Natural killer cell (primary cell): ENCODE results near the gene PLVAP. TPM values are rescaled to one million over a fixed set of nuclear protein-coding genes. Genes with fewer than 3 reads are reported as not detected.

ENCODE experiments used
- ATAC-seq, 3 donors: fragments of 150-1000 bp in 2 of 3; fragments of 200-7000 bp in 1 of 3; cut with Tn5 transposase; 1 replicate in 1 of 3; 2 replicates in 2 of 3; pipeline ENCODE4 v1.10.0; 2021; ENCODE audit warnings: mild to moderate bottlenecking in 2 of 3, moderate library complexity in 2 of 3
- DNase-seq, 2 donors: peaks; one replicate each; pipeline versions ENCODE4 v3.0.0 to v3.0.0-alpha.2; 2013 to 2021; ENCODE audit warnings: mixed read lengths in 1 of 2
- H3K27ac ChIP-seq: one replicate; pipeline ENCODE4 v1.5.1; 2013; ENCODE audit warnings: mild to moderate bottlenecking, low read length
- H3K27me3 ChIP-seq: one replicate; pipeline ENCODE4 v1.6.1; 2013; ENCODE audit warnings: low read length; ENCODE audit not compliant: control insufficient read depth, insufficient read depth
- H3K36me3 ChIP-seq: one replicate; pipeline ENCODE4 v1.6.1; 2013; ENCODE audit warnings: low read length; ENCODE audit not compliant: control insufficient read depth, insufficient read depth
- H3K4me1 ChIP-seq: one replicate; pipeline ENCODE4 v1.6.1; 2013; ENCODE audit warnings: low read length; ENCODE audit not compliant: control insufficient read depth, insufficient read depth
- H3K4me3 ChIP-seq: one replicate; pipeline ENCODE4 v1.5.1; 2013; ENCODE audit warnings: low read length
- H3K9me3 ChIP-seq: one replicate; pipeline ENCODE4 v1.6.1; 2013; ENCODE audit warnings: low read length; ENCODE audit not compliant: control insufficient read depth, insufficient read depth
- H3K27ac Mint-ChIP-seq, 2 donors: one replicate each; pipeline ENCODE4 v1.8.0; 2022; ENCODE audit warnings: mild to moderate bottlenecking in 2 of 2, mixed read lengths in 2 of 2, moderate library complexity in 1 of 2
- H3K27me3 Mint-ChIP-seq, 2 donors: one replicate each; pipeline ENCODE4 v1.8.0; 2022; ENCODE audit warnings: low read depth in 2 of 2, mixed read lengths in 2 of 2
- H3K36me3 Mint-ChIP-seq: one replicate; pipeline ENCODE4 v1.8.0; 2022; ENCODE audit warnings: mixed read lengths
- H3K4me1 Mint-ChIP-seq, 2 donors: one replicate each; pipeline ENCODE4 v1.8.0; 2022; ENCODE audit warnings: mixed read lengths in 2 of 2
- H3K4me3 Mint-ChIP-seq: one replicate; pipeline ENCODE4 v1.8.0; 2022; ENCODE audit warnings: mild to moderate bottlenecking, moderate library complexity, mixed read lengths
- H3K9me3 Mint-ChIP-seq, 2 donors: one replicate each; pipeline ENCODE4 v1.8.0; 2022; ENCODE audit warnings: mixed read lengths in 2 of 2
- WGBS: methylation state at CpG from one replicate; pipeline ENCODE4 v1.1.7; 2013; ENCODE audit warnings: missing lambda C conversion rate; ENCODE audit not compliant: insufficient coverage; 5-methylcytosine and 5-hydroxymethylcytosine counted together
- intact Hi-C: fragments of 100-400 bp; cut with micrococcal nuclease; formaldehyde crosslinking; loops from one replicate; pipeline ENCODE4 v1.14.2; 2022
- total RNA-seq, 4 donors: library from RNA; stranded (reverse); fragments of 120-200 nt in 1 of 4; gene quantifications; one replicate each; pipeline versions ENCODE4 v1.2.3 to v1.2.4, GENCODE V29; 2013 to 2022
- TF ChIP-seq, protein P1 (sequence below): fragments of 200-600 bp; IDR thresholded peaks from one replicate; pipeline ENCODE4 v1.8.0; 2022; ENCODE audit warnings: antibody characterized with exemption

PLVAP gene
- total RNA-seq, 3 donors from 2014 or later (not counting 1 experiment from before 2014, with no cell fraction given): 0.33 to 0.53 TPM; not detected in 1

GRCh38 chr19:17339088-17339741, 37.9 kb downstream of the PLVAP start:
- H3K9me3 ChIP-seq: no peaks in the 10 kb centered on the region
- no peaks in the 10 kb centered on the region for H3K27me3 ChIP-seq
- Mint-ChIP-seq H3K4me1 (peaks cover 15 to 30% of the 10 kb centered on the region in 2 donors), H3K36me3 (no peaks in the 10 kb centered on the region), H3K9me3 (no peaks in the 10 kb centered on the region), H3K4me3 (peak overlapping the region; percentile 53), H3K27me3 (no peaks in the 10 kb centered on the region), H3K27ac (no peak overlapping the region)
- peaks cover 31% of the 10 kb centered on the region for H3K4me1 ChIP-seq
- H3K27ac ChIP-seq: no peak overlapping the region
- no peak overlapping the region for H3K4me3 ChIP-seq
- TF ChIP-seq, protein P1, sequence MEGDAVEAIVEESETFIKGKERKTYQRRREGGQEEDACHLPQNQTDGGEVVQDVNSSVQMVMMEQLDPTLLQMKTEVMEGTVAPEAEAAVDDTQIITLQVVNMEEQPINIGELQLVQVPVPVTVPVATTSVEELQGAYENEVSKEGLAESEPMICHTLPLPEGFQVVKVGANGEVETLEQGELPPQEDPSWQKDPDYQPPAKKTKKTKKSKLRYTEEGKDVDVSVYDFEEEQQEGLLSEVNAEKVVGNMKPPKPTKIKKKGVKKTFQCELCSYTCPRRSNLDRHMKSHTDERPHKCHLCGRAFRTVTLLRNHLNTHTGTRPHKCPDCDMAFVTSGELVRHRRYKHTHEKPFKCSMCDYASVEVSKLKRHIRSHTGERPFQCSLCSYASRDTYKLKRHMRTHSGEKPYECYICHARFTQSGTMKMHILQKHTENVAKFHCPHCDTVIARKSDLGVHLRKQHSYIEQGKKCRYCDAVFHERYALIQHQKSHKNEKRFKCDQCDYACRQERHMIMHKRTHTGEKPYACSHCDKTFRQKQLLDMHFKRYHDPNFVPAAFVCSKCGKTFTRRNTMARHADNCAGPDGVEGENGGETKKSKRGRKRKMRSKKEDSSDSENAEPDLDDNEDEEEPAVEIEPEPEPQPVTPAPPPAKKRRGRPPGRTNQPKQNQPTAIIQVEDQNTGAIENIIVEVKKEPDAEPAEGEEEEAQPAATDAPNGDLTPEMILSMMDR: no peak
- WGBS: 95% methylated on average over 29 of the region's 34 CpGs
- ATAC-seq (no peak), DNase-seq (no peak)
- intact Hi-C loops: loop anchor here (5.0 to 10.0 kb wide), 2 partner anchors 47 to 66 kb away; partner anchors contain the start of gene BST2
- peaks cover 9% of the 10 kb centered on the region for H3K36me3 ChIP-seq

- Histone ChIP-seq H3K36me3 (peaks cover 9% of the 10 kb centered on the region), H3K27ac (no peak overlapping the region), H3K27me3 (no peaks in the 10 kb centered on the region), H3K4me3 (no peak overlapping the region), H3K4me1 (peaks cover 37% of the 10 kb centered on the region), H3K9me3 (no peaks in the 10 kb centered on the region)
- Mint-ChIP-seq H3K27ac (no peak overlapping the region), H3K36me3 (no peaks in the 10 kb centered on the region), H3K27me3 (no peaks in the 10 kb centered on the region), H3K4me3 (peak overlapping the region; percentile 93), H3K9me3 (no peaks in the 10 kb centered on the region), H3K4me1 (peaks cover 20 to 36% of the 10 kb centered on the region in 2 donors)
- 96% methylated on average over 26 of the region's 30 CpGs for WGBS
- TF ChIP-seq, protein P1: no peak
- DNase-seq (no peak), ATAC-seq (no peak)
- intact Hi-C loops: loop anchor here (5.0 to 10.0 kb wide), 2 partner anchors 46 to 66 kb away; partner anchors contain the start of gene BST2
Measured at GRCh38 chr19:17338433-17339078, 38.6 kb downstream of the PLVAP start.

GRCh38 chr19:17337675-17338432, 39.3 kb downstream of the PLVAP start:
- ATAC-seq (no peak), DNase-seq (peak in 1 of 2 donors; percentile 62)
- Histone ChIP-seq H3K36me3 (peaks cover 9% of the 10 kb centered on the region), H3K4me3 (peak overlapping the region; percentile 72), H3K27me3 (no peaks in the 10 kb centered on the region), H3K27ac (no peak overlapping the region), H3K9me3 (no peaks in the 10 kb centered on the region), H3K4me1 (peaks cover 40% of the 10 kb centered on the region)
- Mint-ChIP-seq H3K36me3 (no peaks in the 10 kb centered on the region), H3K9me3 (no peaks in the 10 kb centered on the region), H3K4me3 (peak overlapping the region; percentile 93), H3K27ac (peak overlapping the region; percentile 88 to 93), H3K4me1 (peaks cover 22 to 40% of the 10 kb centered on the region in 2 donors), H3K27me3 (no peaks in the 10 kb centered on the region)
- TF ChIP-seq, protein P1: no peak
- intact Hi-C loops: loop anchor here (1.0 to 10.0 kb wide), 4 partner anchors 29 to 71 kb away; partner anchors contain the start of genes BABAM1, BST2 and DDA1
- WGBS: 7% methylated on average over 50 of the region's 50 CpGs
